Activated CD8-positive, alpha-beta T cell treated with anti-CD3 and anti-CD28 coated beads, Interleukin-2, amount 10 ng/mL, durations not matched to agents 7 days and 5 days (primary cell): ENCODE results near the gene CNTNAP5. TPM values are rescaled to one million over a fixed set of nuclear protein-coding genes. Genes with fewer than 3 reads are reported as not detected.

Experiments
- ATAC-seq: fragments of 150-1000 bp; cut with Tn5 transposase; one replicate; pipeline ENCODE4 v1.10.0; 2021; ENCODE audit warnings: moderate library complexity
- CTCF ChIA-PET: fragments of 350-600 bp; sonication (Branson Sonifier 250); formaldehyde crosslinking; loops from one replicate; lab custom pipeline; 2021; ENCODE audit warnings: antibody characterized with exemption; lab: Charles Lee
- POLR2A ChIA-PET: fragments of 350-600 bp; sonication (Branson Sonifier 250); formaldehyde crosslinking; loops from one replicate; lab custom pipeline; 2021; ENCODE audit warnings: antibody characterized with exemption; lab: Charles Lee
- DNase-seq: peaks from one replicate; pipeline ENCODE4 v3.0.0-alpha.2; 2020
- H3K27ac Mint-ChIP-seq: one replicate; pipeline ENCODE4 v1.8.0; 2021; ENCODE audit warnings: mild to moderate bottlenecking, mixed read lengths
- H3K27me3 Mint-ChIP-seq: one replicate; pipeline ENCODE4 v1.8.0; 2021; ENCODE audit warnings: low read depth, mixed read lengths
- H3K36me3 Mint-ChIP-seq: one replicate; pipeline ENCODE4 v1.8.0; 2021; ENCODE audit warnings: low read depth, mixed read lengths
- H3K4me1 Mint-ChIP-seq: one replicate; pipeline ENCODE4 v1.8.0; 2021; ENCODE audit warnings: low read depth, mixed read lengths
- H3K4me3 Mint-ChIP-seq: one replicate; pipeline ENCODE4 v1.8.0; 2021; ENCODE audit warnings: mild to moderate bottlenecking, mixed read lengths
- H3K9me3 Mint-ChIP-seq: one replicate; pipeline ENCODE4 v1.8.0; 2022; ENCODE audit warnings: mixed read lengths; ENCODE audit not compliant: insufficient read depth
- total RNA-seq, 2 experiments: library from RNA; stranded (reverse); gene quantifications; one replicate each; pipeline ENCODE4 v1.2.3, GENCODE V29; 2021

CNTNAP5 gene
- total RNA-seq, 2 experiments from 2014 or later, result not detected

DNA sequence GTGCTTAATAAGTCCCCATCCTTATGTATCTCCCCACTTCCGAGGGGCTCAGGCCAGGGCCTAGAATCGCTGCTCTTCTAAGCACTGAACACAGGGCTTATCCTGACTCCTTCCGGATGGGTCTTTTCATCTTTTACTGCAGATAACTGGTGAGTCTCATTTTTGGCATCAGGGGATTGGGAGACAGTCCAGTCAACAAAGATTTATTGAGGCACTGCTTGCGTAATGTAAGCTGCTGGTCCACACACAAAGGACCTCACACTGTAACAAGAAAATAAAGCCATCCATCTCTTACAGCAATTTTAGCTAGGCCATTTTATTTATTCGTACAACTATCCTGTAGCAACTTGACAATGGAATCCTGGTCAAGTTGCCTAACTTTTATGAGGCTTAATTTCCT, 600.5 kb downstream of the CNTNAP5 start:
- ATAC-seq, result no peak
- H3K27me3 Mint-ChIP-seq, result no peaks in the 10 kb centered on the region
- H3K27ac Mint-ChIP-seq, result no peak overlapping the region
- H3K4me1 Mint-ChIP-seq, result no peaks in the 10 kb centered on the region
- POLR2A ChIA-PET, result no interaction called here
- CTCF ChIA-PET, result no interaction called here
- H3K9me3 Mint-ChIP-seq, result no peaks in the 10 kb centered on the region
- no peak for DNase-seq
- H3K36me3 Mint-ChIP-seq, result no peaks in the 10 kb centered on the region
- no peak overlapping the region for H3K4me3 Mint-ChIP-seq

DNA sequence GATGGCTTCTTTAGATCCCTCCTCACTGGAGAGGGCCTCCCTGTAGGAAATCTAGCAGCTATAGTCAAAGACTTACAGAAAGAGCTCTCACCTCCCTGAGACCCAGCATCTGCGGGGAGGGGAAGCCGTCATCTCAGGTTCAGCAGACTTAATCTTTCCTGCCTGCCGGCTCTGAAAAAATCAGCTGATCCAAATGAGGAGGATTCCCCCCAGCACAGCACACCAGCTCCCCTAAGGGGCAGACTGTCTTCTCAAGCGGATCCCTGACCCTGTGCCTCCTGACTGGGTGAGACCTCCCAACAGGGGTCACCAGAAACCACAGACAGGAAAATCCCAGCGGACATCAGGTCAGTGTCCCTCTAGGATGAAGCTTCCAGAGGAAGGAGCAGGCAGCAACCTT, 601.9 kb downstream of the CNTNAP5 start:
- no peaks in the 10 kb centered on the region for H3K27me3 Mint-ChIP-seq
- no peaks in the 10 kb centered on the region for H3K36me3 Mint-ChIP-seq
- ChIA-PET CTCF (no interaction called here), POLR2A (no interaction called here)
- DNase-seq (no peak), ATAC-seq (no peak)
- no peak overlapping the region for H3K4me3 Mint-ChIP-seq
- no peak overlapping the region for H3K27ac Mint-ChIP-seq
- H3K4me1 Mint-ChIP-seq, result no peaks in the 10 kb centered on the region
- no peaks in the 10 kb centered on the region for H3K9me3 Mint-ChIP-seq

DNA sequence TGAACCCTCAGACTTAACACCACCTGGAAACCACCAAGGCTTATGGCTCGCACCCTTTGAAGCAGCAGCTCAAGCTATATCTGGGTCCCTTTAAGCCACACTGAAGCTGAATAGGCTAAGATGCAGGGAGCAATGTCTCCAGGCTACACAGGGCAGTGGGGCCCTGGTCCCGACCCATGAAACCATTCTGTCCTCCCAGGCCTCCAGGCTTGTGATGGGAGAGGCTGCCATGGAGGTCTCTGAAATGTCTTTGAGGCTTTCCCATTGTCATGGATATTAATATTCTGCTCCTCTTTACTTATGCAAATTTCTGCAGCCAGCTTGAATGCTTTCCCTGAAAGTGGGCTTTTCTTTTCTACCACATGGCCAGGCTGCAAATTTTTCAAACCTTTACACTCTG, 608.7 kb downstream of the CNTNAP5 start:
- H3K36me3 Mint-ChIP-seq, result no peaks in the 10 kb centered on the region
- ChIA-PET POLR2A (no interaction called here), CTCF (no interaction called here)
- no peak overlapping the region for H3K27ac Mint-ChIP-seq
- H3K4me3 Mint-ChIP-seq, result no peak overlapping the region
- H3K9me3 Mint-ChIP-seq, result no peaks in the 10 kb centered on the region
- ATAC-seq, result no peak
- DNase-seq, result no peak
- H3K4me1 Mint-ChIP-seq, result no peaks in the 10 kb centered on the region
- H3K27me3 Mint-ChIP-seq, result no peaks in the 10 kb centered on the region

DNA sequence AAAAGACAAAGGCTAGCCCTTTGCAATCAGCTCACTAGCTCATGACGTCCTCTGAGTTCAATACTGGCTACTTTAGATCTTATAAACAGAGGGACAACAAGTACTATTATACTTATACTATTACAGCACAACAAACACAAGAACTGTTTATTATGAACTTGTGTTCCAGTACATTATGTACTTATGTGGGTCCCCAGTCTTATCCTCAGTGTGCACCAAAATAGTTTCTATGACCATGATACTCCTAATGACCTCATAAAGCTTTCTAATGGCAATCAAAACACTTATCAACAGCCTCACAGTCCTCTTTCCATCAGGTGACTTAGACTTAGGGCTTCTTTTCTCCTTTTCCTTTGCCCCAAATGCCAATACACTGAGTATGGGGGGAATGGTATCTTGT, 614.4 kb downstream of the CNTNAP5 start:
- ATAC-seq (no peak), DNase-seq (no peak)
- Mint-ChIP-seq H3K27ac (no peak overlapping the region), H3K27me3 (no peaks in the 10 kb centered on the region), H3K4me1 (no peaks in the 10 kb centered on the region), H3K36me3 (no peaks in the 10 kb centered on the region), H3K9me3 (no peaks in the 10 kb centered on the region), H3K4me3 (no peak overlapping the region)
- ChIA-PET POLR2A (no interaction called here), CTCF (no interaction called here)

DNA sequence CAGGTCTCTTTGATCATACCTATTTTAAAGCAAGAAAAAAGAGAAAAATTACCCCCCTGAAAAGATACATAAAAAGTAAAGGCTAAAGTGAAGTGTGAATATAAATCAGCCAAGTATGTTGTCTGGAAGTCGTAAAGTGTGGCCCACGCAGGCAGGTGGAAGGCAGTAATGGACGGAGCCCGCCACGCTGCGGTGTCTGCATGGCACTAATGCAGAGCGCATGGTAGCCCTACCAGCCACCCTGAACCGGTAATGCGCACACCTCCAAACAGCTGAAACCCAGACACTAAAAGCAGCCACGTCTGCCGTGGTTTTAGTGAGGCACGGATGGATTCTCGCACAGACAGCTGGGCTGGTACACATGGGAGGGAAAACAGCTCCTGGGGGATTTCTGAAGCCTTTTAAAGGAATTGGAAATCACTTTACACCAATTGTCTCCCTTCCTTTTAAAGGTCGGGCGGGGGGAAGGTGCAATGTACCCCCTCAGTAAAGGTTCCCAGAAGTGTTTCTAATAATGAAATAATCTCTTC, 615.2 kb downstream of the CNTNAP5 start:
- Mint-ChIP-seq H3K27me3 (no peaks in the 10 kb centered on the region), H3K27ac (no peak overlapping the region), H3K36me3 (no peaks in the 10 kb centered on the region), H3K9me3 (no peaks in the 10 kb centered on the region), H3K4me1 (no peaks in the 10 kb centered on the region), H3K4me3 (no peak overlapping the region)
- CTCF ChIA-PET, result no interaction called here
- no peak for ATAC-seq
- POLR2A ChIA-PET, result no interaction called here
- no peak for DNase-seq

DNA sequence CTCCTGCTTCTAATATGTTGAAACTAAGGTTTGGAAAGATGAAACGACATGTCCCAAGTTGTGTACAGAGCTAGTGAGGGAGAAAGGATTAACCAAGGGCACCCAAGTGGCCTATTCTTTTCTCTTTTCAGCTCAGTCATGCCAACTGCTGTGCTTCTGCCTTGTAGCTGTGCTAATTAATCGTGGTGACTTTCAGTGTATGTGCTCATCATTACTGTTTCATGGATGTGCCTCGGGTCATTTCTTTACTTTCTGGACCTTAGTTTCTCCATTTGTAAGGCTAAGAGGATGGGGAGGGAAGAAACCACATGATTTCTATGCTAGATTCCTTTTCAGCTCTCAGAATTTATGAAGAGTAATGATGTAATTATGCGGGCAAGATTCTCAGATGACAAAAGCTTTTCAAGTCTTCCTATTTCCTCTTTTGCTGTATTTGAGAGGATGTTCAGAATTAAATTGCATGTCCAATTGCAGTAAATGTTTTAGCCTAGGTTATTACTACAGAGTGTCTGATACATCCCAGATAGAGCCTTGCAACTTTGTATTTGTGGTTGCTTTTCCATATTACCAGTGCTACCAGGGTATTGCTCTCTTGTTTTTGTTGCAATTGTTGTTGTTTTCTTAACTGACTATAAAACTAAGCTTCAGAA, 621.2 kb downstream of the CNTNAP5 start:
- no peak for DNase-seq
- CTCF ChIA-PET, result no interaction called here
- H3K4me1 Mint-ChIP-seq, result no peaks in the 10 kb centered on the region
- no peak overlapping the region for H3K4me3 Mint-ChIP-seq
- POLR2A ChIA-PET, result no interaction called here
- H3K9me3 Mint-ChIP-seq, result peaks cover 3% of the 10 kb centered on the region
- ATAC-seq, result no peak
- H3K27me3 Mint-ChIP-seq, result no peaks in the 10 kb centered on the region
- no peaks in the 10 kb centered on the region for H3K36me3 Mint-ChIP-seq
- H3K27ac Mint-ChIP-seq, result no peak overlapping the region

DNA sequence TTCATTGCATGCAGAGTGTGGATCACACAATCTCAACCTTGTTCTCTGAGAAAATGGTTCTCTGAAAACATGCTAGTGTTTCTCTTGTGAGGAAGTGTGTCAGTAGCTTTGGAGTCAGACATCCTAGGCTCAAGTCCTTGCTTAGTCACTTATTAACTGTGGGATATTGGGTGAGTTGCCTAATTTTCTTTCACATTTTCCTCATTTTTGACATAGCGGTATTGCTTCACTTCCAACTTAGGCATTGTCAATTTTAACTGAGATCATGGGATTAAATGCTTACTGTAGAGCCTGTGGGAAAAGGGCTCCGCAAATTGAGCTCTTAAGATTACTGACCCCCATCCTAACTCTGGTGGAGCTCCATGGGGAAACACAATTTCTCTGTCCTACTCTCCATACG, 622.2 kb downstream of the CNTNAP5 start:
- POLR2A ChIA-PET, result no interaction called here
- no peak overlapping the region for H3K27ac Mint-ChIP-seq
- no peaks in the 10 kb centered on the region for H3K36me3 Mint-ChIP-seq
- no peak overlapping the region for H3K4me3 Mint-ChIP-seq
- DNase-seq (no peak), ATAC-seq (no peak)
- H3K27me3 Mint-ChIP-seq, result no peaks in the 10 kb centered on the region
- H3K4me1 Mint-ChIP-seq, result no peaks in the 10 kb centered on the region
- CTCF ChIA-PET, result no interaction called here
- H3K9me3 Mint-ChIP-seq, result peaks cover 3% of the 10 kb centered on the region

DNA sequence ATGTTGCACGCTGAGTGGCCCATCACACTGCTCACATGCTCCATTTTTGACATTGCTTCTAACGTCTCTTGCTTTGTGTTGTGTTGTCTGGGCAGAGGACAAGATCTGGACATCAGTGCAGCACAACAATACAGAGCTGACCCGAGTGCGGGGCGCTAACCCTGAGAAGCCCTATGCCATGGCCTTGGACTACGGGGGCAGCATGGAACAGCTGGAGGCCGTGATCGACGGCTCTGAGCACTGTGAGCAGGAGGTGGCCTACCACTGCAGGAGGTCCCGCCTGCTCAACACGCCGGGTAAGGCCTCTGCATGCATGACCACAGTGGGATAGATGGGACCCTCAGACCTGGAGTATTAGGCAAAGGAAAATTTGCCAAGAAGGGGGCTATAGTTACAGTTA, 622.6 kb downstream of the CNTNAP5 start:
- no peak overlapping the region for H3K4me3 Mint-ChIP-seq
- ChIA-PET CTCF (no interaction called here), POLR2A (interaction anchor here (0.6 kb wide), 1 partner anchor 16 kb away, joined by 3 read pairs; no protein-coding TSS in a partner anchor)
- ATAC-seq (no peak), DNase-seq (no peak)
- no peaks in the 10 kb centered on the region for H3K36me3 Mint-ChIP-seq
- no peaks in the 10 kb centered on the region for H3K4me1 Mint-ChIP-seq
- no peaks in the 10 kb centered on the region for H3K27me3 Mint-ChIP-seq
- no peak overlapping the region for H3K27ac Mint-ChIP-seq
- peaks cover 3% of the 10 kb centered on the region for H3K9me3 Mint-ChIP-seq

DNA sequence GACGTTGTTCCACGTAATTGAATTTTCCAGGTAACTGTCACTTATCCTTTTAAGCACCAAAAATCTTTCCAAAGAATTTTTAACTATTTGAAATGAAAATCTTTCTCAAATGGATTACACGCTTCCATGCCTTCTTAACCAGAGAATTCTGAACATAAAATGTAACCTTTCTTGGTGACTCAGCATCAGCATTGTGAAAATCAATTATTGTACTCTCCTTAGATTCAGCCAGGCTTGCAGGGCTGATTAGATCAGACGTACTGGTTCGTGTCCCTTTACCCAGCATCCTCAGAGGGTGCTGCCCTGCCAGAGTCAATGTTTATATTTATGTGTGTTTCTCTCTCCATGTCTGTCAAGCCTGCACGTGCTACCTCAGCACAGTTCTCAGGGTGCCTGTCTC, 623.9 kb downstream of the CNTNAP5 start:
- no peak for ATAC-seq
- CTCF ChIA-PET, result no interaction called here
- Mint-ChIP-seq H3K9me3 (peaks cover 3% of the 10 kb centered on the region), H3K27ac (no peak overlapping the region), H3K4me3 (no peak overlapping the region), H3K27me3 (no peaks in the 10 kb centered on the region), H3K4me1 (no peaks in the 10 kb centered on the region), H3K36me3 (no peaks in the 10 kb centered on the region)
- POLR2A ChIA-PET, result no interaction called here
- no peak for DNase-seq

DNA sequence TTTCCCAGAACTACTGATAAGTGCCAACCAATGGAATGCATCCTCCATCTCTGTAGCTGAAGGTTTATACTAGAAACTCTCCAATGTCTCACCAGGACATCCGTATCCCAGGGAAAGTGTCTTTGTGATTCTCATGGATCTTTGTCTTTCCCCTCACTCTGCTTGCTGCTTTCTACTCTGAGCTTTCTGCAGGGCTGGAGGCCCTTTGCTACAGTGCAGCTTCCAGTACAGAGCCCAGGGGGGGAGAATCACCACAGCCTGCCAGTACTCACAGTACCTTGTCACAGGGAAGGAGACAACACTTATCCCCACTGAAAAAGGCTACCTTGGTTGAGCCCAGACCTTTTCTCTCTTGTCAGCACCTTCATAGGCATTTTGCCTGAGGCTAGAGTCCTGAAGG, 627.0 kb downstream of the CNTNAP5 start:
- Mint-ChIP-seq H3K36me3 (no peaks in the 10 kb centered on the region), H3K4me3 (no peak overlapping the region), H3K4me1 (no peaks in the 10 kb centered on the region), H3K27ac (no peak overlapping the region), H3K27me3 (no peaks in the 10 kb centered on the region), H3K9me3 (no peaks in the 10 kb centered on the region)
- no peak for ATAC-seq
- DNase-seq, result no peak
- ChIA-PET POLR2A (no interaction called here), CTCF (no interaction called here)

DNA sequence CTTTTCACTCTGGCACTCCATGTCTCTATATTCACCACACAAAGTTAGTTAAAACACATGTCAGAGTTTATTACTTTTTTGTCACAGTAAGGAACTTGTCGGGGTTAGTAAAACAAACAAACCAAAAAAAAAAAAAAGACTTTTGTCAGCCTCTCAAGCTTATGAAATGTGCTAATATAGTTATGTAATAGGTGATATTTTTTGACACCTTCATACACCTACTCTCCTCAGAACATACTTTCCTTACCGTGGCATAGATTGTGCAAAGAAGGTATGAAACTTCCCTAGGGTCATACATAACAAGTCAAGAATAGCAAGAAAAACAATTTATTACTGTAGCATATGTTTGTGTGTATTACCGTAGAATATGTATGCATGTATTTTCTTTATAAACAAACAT, 633.3 kb downstream of the CNTNAP5 start:
- Mint-ChIP-seq H3K27me3 (no peaks in the 10 kb centered on the region), H3K36me3 (no peaks in the 10 kb centered on the region), H3K27ac (no peak overlapping the region), H3K4me1 (no peaks in the 10 kb centered on the region), H3K9me3 (no peaks in the 10 kb centered on the region), H3K4me3 (no peak overlapping the region)
- POLR2A ChIA-PET, result no interaction called here
- ATAC-seq (no peak), DNase-seq (no peak)
- CTCF ChIA-PET, result no interaction called here

DNA sequence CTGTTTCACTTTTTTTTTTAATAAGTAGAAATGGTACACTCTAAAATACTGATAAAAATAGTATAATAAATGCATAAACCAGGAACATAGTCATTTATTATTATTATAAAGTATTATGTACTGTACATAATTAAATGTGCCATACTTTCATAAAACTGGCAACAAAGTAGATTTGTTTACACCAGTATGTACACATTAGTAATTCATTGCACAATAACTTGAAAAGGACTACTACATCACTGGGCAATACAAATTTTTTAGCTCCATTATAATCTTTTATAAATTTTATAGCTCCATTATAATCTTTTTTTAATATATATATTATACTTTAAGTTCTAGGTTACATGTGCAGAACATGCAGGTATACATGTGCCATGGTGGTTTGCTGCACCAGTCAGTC, 636.5 kb downstream of the CNTNAP5 start:
- ChIA-PET POLR2A (no interaction called here), CTCF (no interaction called here)
- Mint-ChIP-seq H3K4me1 (no peaks in the 10 kb centered on the region), H3K9me3 (peaks cover 4% of the 10 kb centered on the region), H3K27ac (no peak overlapping the region), H3K27me3 (no peaks in the 10 kb centered on the region), H3K4me3 (no peak overlapping the region), H3K36me3 (no peaks in the 10 kb centered on the region)
- ATAC-seq (no peak), DNase-seq (no peak)
